ENCODE data around the gene GLIPR1.
"Not testable (repeated sequence)": the region's sequence is repeated elsewhere in the genome, so short reads cannot be mapped to it uniquely, and the experiment has no call there.

GLIPR1 gene

GRCh38 chr12:75511116-75512048 is 30.8 kb downstream of the GLIPR1 start, which contains the start of gene KRR1:
Gene KRR1, minus strand, starts transcription at chr12:75511609. Its CDS starts 12 bp downstream, at chr12:75511597.
- peak; percentile 70 for DNase-seq (ENCODE audit: low read depth, low spot score)

GRCh38 chr12:75521224-75521623 is 40.7 kb downstream of the GLIPR1 start:
- not testable (repeated sequence) for DNase-seq (ENCODE audit: low read depth, low spot score)

- not testable (repeated sequence) for DNase-seq (ENCODE audit: low read depth, low spot score)
Observed at GRCh38 chr12:75522124-75522523, 41.6 kb downstream of the GLIPR1 start.

- DNase-seq (ENCODE audit: low read depth, low spot score), result no peak
Observed at GRCh38 chr12:75525263-75525662, 44.7 kb downstream of the GLIPR1 start.

- no peak for DNase-seq (ENCODE audit: low read depth, low spot score)
Observed at GRCh38 chr12:75526655-75527511, 46.3 kb downstream of the GLIPR1 start.

DNA sequence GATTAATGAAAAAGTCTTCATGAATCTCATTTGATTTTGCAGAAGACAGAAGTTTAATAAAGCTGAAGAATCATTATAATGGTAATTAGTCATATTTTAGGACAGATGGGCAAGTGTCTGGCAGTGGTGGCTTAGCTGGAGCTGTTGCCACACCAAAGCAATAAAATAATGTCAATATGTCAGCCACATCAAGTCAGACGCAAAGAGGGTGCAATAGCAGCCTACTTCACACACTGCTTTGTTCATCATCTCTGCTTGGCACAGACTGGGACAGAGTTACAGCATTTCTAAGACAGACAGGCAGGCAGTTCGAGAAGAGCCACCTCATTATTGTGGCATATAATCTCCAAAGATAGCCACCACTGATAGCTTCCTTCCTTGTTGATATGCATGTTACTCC is 47.7 kb downstream of the GLIPR1 start:
- no peak for DNase-seq (ENCODE audit: low read depth, low spot score)

GRCh38 chr12:75528692-75529091 is 48.1 kb downstream of the GLIPR1 start:
- DNase-seq (ENCODE audit: low read depth, low spot score), result no peak

GRCh38 chr12:75529316-75529715 is 48.8 kb downstream of the GLIPR1 start:
- DNase-seq (ENCODE audit: low read depth, low spot score), result no peak

DNA sequence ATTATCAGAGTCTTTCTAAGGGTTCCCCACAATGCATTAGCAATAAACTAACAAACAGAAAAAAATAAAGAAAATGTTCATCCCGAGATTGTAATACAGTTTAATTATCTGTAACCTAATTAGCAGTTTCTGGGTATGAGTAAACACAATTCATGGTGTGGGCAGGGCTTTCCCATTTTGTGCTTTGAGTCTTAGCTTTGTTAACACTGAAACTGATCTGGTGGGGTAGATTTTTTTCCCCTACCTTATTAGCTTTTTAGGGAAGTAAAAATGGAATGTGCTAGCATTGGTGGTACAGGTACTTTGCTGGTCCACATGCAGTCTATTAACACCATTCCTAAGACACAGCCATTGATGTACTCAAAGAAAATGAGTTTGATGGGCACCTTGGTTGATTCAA is 49.3 kb downstream of the GLIPR1 start:
- no peak for DNase-seq (ENCODE audit: low read depth, low spot score)

- no peak for DNase-seq (ENCODE audit: low read depth, low spot score)
Observed at GRCh38 chr12:75533239-75533638, 52.7 kb downstream of the GLIPR1 start.

DNA sequence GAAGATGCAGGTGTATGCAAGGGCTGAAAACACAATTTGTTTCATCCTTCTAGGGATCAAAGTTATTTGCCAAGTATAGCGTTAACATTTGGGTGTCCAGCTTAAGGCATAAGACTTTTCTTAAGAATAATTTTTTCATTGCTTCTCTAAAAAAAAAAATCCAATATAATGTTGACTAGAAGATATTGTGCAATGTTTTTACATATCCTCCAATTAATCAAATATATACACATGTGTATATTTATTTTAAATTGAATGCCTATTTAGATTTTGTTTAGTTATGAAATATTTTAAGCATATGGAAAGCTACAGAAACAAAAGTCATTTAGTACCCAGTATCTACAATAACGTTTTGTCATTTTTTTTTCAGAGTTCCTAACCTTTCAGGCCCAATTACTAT is 59.3 kb downstream of the GLIPR1 start:
- DNase-seq (ENCODE audit: low read depth, low spot score), result no peak

GRCh38 chr12:75542942-75543341 is 62.4 kb downstream of the GLIPR1 start:
- no peak for DNase-seq (ENCODE audit: low read depth, low spot score)

- no peak for DNase-seq (ENCODE audit: low read depth, low spot score)
Observed at GRCh38 chr12:75543529-75543928, 63.0 kb downstream of the GLIPR1 start.

GRCh38 chr12:75545636-75546035 is 65.1 kb downstream of the GLIPR1 start:
- no peak for DNase-seq (ENCODE audit: low read depth, low spot score)

DNA sequence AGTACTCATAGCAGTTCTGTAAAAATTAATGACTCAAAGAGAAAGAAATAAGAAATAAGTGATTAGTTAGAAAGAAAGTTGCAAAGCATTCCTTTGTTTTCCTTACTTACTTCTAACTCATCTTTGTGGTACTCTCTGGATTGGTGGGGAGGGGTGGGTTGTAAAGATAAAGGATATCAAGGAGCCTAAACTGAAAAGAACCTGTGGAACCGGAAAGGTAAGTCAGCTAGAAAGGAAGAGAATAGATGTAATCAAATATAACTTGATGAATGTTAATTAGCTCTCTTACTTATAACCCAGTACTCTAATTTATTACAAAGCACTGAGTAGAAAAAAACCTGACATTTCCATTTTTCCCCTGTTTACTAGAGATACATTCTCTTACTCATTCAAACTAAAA is 68.3 kb downstream of the GLIPR1 start:
- no peak for DNase-seq (ENCODE audit: low read depth, low spot score)

DNA sequence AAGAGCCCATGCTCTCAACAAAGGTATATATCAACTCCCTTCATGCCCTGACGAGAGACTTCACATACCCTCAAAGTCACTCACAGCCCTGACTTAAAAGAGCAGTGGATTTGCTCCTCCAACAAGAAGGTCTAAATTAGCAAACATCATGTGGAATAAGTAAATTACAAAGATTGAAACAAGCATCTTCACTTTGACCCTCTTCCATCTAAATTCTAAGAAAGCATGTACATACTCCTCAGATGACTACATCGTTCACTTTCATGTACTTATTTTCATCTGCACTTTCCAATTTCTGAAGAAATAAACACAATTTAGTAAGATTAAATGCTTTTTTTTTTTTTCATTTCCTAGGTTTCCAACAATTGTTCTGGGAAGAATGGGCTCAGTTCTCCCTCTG is 69.4 kb downstream of the GLIPR1 start:
- no peak for DNase-seq (ENCODE audit: low read depth, low spot score)

DNA sequence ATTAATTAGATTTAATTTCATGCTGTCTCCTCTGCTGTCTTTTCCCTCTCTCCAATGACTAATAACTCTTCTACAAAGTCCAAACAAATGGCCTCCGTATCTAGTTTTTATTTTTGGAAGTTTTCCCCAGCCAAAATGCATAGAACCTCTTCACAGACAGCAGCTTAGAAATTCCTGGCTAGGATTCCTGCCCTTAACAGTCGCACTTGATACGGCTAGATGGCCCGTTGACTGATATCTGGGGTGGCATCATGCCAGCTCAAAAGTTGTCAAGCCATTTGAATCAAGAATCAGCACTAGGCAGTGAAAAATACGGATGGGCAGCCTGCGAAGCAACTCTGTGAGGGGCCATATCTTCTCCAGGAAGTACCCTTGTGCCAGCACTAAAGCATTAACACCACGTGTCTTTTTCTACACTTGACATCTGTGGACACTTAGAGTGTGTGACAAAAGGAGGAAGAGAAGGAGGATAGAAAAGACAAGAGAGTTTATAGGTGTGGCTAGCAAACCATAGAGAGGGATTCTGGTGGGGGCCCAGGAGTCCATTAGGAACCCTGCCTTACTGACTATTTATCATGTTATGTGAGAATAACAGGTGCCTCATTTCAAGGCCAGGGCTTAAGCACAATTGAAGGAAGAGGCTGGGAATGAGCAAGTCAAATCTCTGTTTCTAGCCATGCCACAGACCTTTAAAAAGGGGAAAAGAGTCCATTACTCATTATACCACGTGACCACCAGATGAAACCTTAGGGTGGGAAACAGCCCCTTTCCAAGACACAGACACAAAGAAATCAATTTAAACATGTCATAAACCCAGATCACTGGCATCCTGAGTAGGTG is 70.1 kb downstream of the GLIPR1 start:
- DNase-seq (ENCODE audit: low read depth, low spot score), result no peak

DNA sequence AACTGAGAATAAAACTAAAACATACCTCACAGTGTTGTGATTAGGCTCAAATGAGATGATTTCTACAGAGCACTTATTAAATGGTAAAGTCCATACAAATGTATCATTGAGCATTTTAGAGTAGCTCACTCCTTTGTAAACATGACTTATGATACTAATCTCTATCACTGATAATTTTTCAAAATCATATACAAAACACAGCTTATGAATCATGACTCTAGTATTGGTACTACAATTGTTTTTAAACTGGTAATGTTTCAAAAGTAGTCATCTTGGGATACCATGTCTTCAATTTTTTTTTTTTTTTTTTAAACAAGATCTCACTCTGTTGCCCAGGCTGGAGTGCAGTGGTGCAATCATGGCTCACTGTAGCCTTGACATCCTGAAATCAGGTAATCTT is 70.9 kb downstream of the GLIPR1 start:
- DNase-seq (ENCODE audit: low read depth, low spot score), result no peak

GRCh38 chr12:75553398-75553797 is 72.8 kb downstream of the GLIPR1 start:
- DNase-seq (ENCODE audit: low read depth, low spot score), result no peak
